ENCODE data around the gene EPS8L3. TPM values are rescaled to one million over a fixed set of nuclear protein-coding genes. Genes with fewer than 3 reads are reported as not detected.

Gene EPS8L3
- total and polyA plus RNA-seq, 2 of the 8 experiments (the other 6 are each of a cell fraction or from before 2014, with no cell fraction given) = not detected

DNA sequence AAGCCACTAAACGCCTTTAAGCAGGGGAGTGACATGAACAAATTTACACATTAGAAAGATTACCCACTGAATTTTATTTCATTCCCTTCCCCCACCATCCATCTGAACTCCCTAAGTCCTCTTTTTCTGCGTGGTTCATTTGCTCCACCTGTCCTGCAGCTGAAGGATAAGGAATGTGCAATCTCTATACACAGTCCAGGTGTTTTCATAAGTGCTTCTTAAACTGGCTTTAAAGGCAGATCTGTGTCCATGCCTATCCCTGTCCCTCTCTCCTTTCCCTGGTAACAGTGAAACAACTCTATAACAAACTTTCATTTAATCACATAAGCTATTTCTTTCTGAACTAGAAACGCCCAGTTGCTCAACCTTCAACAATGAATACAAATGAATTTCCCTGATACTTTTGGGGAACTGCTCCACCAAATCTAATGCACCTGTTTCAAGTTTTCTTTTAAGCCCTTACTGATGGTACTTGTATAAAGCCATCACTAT is 31.3 kb downstream of the EPS8L3 start:
- no peak overlapping the region for H2BK15ac ChIP-seq (ENCODE audit: low read length)
- H3K4me3 ChIP-seq (ENCODE audit: extremely low read depth in 1 of 4, insufficient read depth in 2 of 4, low read depth in 3 of 4, low read length in 4 of 4) = no peak overlapping the region
- no peak overlapping the region for H3K23ac ChIP-seq (ENCODE audit: insufficient read length)
- POLR2A ChIA-PET (ENCODE audit: partially characterized antibody) = no interaction called here
- no peaks in the 10 kb centered on the region for H3K23me2 ChIP-seq (ENCODE audit: low read depth, low read length)
- no peak overlapping the region for H2BK12ac ChIP-seq (ENCODE audit: low read depth, low read length)
- CTCF ChIA-PET (ENCODE audit: partially characterized antibody) = interaction anchor here (2.6 kb wide), 1 partner anchor 92 kb away, joined by 7 read pairs; no protein-coding TSS in a partner anchor
- no peaks in the 10 kb centered on the region for H3K36me3 ChIP-seq (ENCODE audit: control insufficient read depth in 2 of 4, insufficient read depth in 4 of 4, low read length in 3 of 4)
- FAIRE-seq (no peak), DNase-seq (ENCODE audit: low read depth in 1 of 2, low spot score in 2 of 2) (no peak)
- H4K8ac ChIP-seq (ENCODE audit: extremely low read depth, insufficient read depth, low read length) = no peak overlapping the region
- H4K5ac ChIP-seq (ENCODE audit: insufficient read length, low read depth, low read length) = no peak overlapping the region
- H3K18ac ChIP-seq (ENCODE audit: extremely low read depth, low read length) = no peak overlapping the region
- H3K4me2 ChIP-seq (ENCODE audit: insufficient read depth in 1 of 2, low read depth in 2 of 2, low read length in 2 of 2) = no peak overlapping the region
- H3K9ac ChIP-seq (replicated peaks in 1 of 4; ENCODE audit: extremely low read depth in 1 of 4, low read depth in 3 of 4, low read length in 3 of 4) = no peak overlapping the region
- H2AK5ac ChIP-seq (ENCODE audit: low read depth, low read length) = no peak overlapping the region
- no peaks in the 10 kb centered on the region for H4K20me1 ChIP-seq (replicated peaks in 1 of 2; ENCODE audit: control insufficient read depth in 1 of 2, insufficient read depth in 2 of 2, low read length in 2 of 2)
- no peak overlapping the region for H4K91ac ChIP-seq (replicated peaks; ENCODE audit: insufficient read length, low read length)
- no peak overlapping the region for H2AFZ ChIP-seq (ENCODE audit: low read length)
- 83% methylated on average over 3 of the region's 3 CpGs; no CpG with 5 or more reads in 1 of the 2 experiments for WGBS, 2 experiments (ENCODE audit: extremely low coverage in 1 of 2, insufficient coverage in 1 of 2, insufficient read length in 1 of 2, insufficient replicate concordance in 2 of 2, low coverage in 1 of 2, low lambda C conversion rate in 2 of 2, missing lambda C conversion rate in 1 of 2)
- H3K9me3 ChIP-seq (ENCODE audit: insufficient read depth in 2 of 2, low read depth in 1 of 2, low read length in 1 of 2) = no peaks in the 10 kb centered on the region
- no peak overlapping the region for H3K4ac ChIP-seq (replicated peaks; ENCODE audit: insufficient read length, low read depth, low read length)
- no peaks in the 10 kb centered on the region for H3K79me2 ChIP-seq (ENCODE audit: control insufficient read depth in 1 of 2, insufficient read depth in 2 of 2, low read length in 2 of 2)
- H3K56ac ChIP-seq (replicated peaks; ENCODE audit: insufficient read length, low read depth, low read length) = no peak overlapping the region
- H3K27me3 ChIP-seq (replicated peaks in 1 of 4; ENCODE audit: control insufficient read depth in 3 of 4, extremely low read depth in 1 of 4, insufficient read depth in 3 of 4, low read length in 3 of 4) = peaks cover 0 to 2% (median 0%) of the 10 kb centered on the region in 4 experiments; a peak in 1 of 7 replicates
- H3K14ac ChIP-seq (ENCODE audit: insufficient read length) = no peak overlapping the region
- no peaks in the 10 kb centered on the region for H3K4me1 ChIP-seq (replicated peaks in 1 of 4; ENCODE audit: control insufficient read depth in 3 of 4, insufficient read depth in 4 of 4, low read length in 3 of 4)
- H2BK120ac ChIP-seq (replicated peaks; ENCODE audit: low read depth, low read length) = no peak overlapping the region
- no peak overlapping the region for H2BK20ac ChIP-seq (ENCODE audit: low read length)
- H2BK5ac ChIP-seq (ENCODE audit: low read depth, low read length) = no peak overlapping the region
- H3K79me1 ChIP-seq (ENCODE audit: low read depth, low read length) = no peaks in the 10 kb centered on the region
- no peak overlapping the region for H3K27ac ChIP-seq (ENCODE audit: low read depth, low read length)
- TF ChIP-seq YY1 (IDR thresholded peaks at IDR 0.05; ENCODE audit: low read depth, low read length) = no peak
- no peak for TF ChIP-seq RBBP5 (IDR thresholded peaks at IDR 0.05; ENCODE audit: borderline replicate concordance, low read depth, low read length)
- no peak for TF ChIP-seq MAFK (IDR thresholded peaks at IDR 0.05; ENCODE audit: low read depth, low read length)
- TF ChIP-seq RXRA (IDR thresholded peaks at IDR 0.05; ENCODE audit: insufficient read depth, low read depth, low read length) = no peak
- TF ChIP-seq RNF2 (IDR thresholded peaks at IDR 0.05; ENCODE audit: borderline replicate concordance, low read depth, low read length, missing control alignments, poor library complexity, severe bottlenecking) = no peak
- no peak for TF ChIP-seq CTBP2 (IDR thresholded peaks at IDR 0.05; ENCODE audit: borderline replicate concordance, insufficient read depth, insufficient read length, low read length)
- TF ChIP-seq JUND (IDR thresholded peaks at IDR 0.05; ENCODE audit: low read length) = no peak
- no peak for TF ChIP-seq BCL11A (IDR thresholded peaks at IDR 0.05; ENCODE audit: low read depth in 2 of 2, low read length in 2 of 2)
- no peak for TF ChIP-seq GTF2F1 (IDR thresholded peaks at IDR 0.05; ENCODE audit: borderline replicate concordance, low read depth, low read length)
- no peak for TF ChIP-seq EZH2 (IDR thresholded peaks at IDR 0.05; ENCODE audit: low read depth, low read length, severe bottlenecking)
- TF ChIP-seq KDM4A (IDR thresholded peaks at IDR 0.05; ENCODE audit: low read depth, low read length, severe bottlenecking) = no peak
- no peak for TF ChIP-seq JUN (IDR thresholded peaks at IDR 0.05; ENCODE audit: low read depth, low read length)
- TF ChIP-seq TBP (IDR thresholded peaks at IDR 0.05; ENCODE audit: low read depth, low read length) = no peak

Data from H1 (cell line).